ENCODE data around the gene FIP1L1. TPM values are rescaled to one million over a fixed set of nuclear protein-coding genes. Genes with fewer than 3 reads are reported as not detected.
"Not testable (repeated sequence)": the region's sequence is repeated elsewhere in the genome, so short reads cannot be mapped to it uniquely, and the experiment has no call there.

Gene FIP1L1
- total and polyA plus RNA-seq, 2 donors (not counting 3 experiments of a cell fraction or from before 2014, with no cell fraction given): 18.9 to 51.9 TPM

DNA sequence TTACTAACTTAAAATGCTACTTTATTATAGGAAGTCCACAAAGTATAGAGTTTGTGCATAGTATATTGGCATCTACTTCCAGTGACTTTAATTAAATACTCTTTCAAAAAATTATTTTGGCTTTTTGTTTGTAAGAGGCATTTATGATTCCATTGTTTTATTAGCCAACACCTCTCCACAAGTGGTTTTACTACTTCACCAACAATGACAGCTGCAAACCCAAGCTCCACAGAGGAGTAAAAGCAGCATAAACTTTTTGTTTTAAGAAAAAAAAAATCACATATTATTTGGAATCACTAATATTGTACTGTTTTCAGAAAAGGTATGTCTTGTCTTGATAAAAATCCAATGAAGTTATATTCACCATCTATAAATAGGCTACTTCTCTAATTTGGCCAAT, 88.5 kb downstream of the FIP1L1 start:
- POLR2A ChIA-PET: no interaction called here
- Histone ChIP-seq H3K4me3 (replicated peaks in 1 of 3; ENCODE audit: insufficient read depth in 1 of 3, low read depth in 1 of 3, low read length in 3 of 3) (no peak overlapping the region), H3K27me3 (ENCODE audit: control insufficient read depth in 2 of 2, insufficient read depth in 2 of 2, low read length in 2 of 2) (no peaks in the 10 kb centered on the region), H3K27ac (ENCODE audit: insufficient read depth, low read depth, low read length) (no peak overlapping the region), H4K20me1 (replicated peaks; ENCODE audit: control insufficient read depth, extremely low read depth, insufficient read depth, low read length) (no peaks in the 10 kb centered on the region), H3K4me1 (ENCODE audit: control insufficient read depth, extremely low read depth, insufficient read depth, low read length) (no peaks in the 10 kb centered on the region), H3K79me2 (ENCODE audit: control insufficient read depth, insufficient read depth, low read length) (no peaks in the 10 kb centered on the region), H3K4me2 (ENCODE audit: insufficient read depth, low read length) (no peak overlapping the region), H2AFZ (ENCODE audit: low read depth, low read length) (no peak overlapping the region), H3K9ac (replicated peaks; ENCODE audit: extremely low read depth, insufficient read depth, low read length) (no peak overlapping the region), H3K9me3 (replicated peaks; ENCODE audit: control insufficient read depth, insufficient read depth, low read length) (no peaks in the 10 kb centered on the region), H3K9me1 (replicated peaks; ENCODE audit: control insufficient read depth, extremely low read depth, insufficient read depth, low read length) (no peaks in the 10 kb centered on the region), H3K36me3 (ENCODE audit: control insufficient read depth in 2 of 2, extremely low read depth in 1 of 2, insufficient read depth in 2 of 2, low read length in 2 of 2) (peaks cover 0 to 6% of the 10 kb centered on the region in 2 experiments)
- DNase-seq (ENCODE audit: low read depth, low spot score) (no peak), FAIRE-seq (no peak)
- intact Hi-C loops (cut with micrococcal nuclease) (no loop called here), dilution Hi-C loops (cut with MboI; ENCODE audit: extremely low pct_ligation_motif_present, low sequenced_read_pairs) (no loop called here)
- BruUV-seq (replicated peaks): no TSS peak
- TF ChIP-seq FOS (IDR thresholded peaks at IDR 0.05; ENCODE audit: borderline replicate concordance, insufficient read depth, low read length): no peak
- TF ChIP-seq JUN (IDR thresholded peaks at IDR 0.05; ENCODE audit: borderline replicate concordance, insufficient read depth, insufficient read length, low read depth): no peak
- TF ChIP-seq, protein P1, sequence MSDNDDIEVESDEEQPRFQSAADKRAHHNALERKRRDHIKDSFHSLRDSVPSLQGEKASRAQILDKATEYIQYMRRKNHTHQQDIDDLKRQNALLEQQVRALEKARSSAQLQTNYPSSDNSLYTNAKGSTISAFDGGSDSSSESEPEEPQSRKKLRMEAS (IDR thresholded peaks at IDR 0.05; ENCODE audit: insufficient read depth, insufficient read length): no peak
- TF ChIP-seq, protein P2, sequence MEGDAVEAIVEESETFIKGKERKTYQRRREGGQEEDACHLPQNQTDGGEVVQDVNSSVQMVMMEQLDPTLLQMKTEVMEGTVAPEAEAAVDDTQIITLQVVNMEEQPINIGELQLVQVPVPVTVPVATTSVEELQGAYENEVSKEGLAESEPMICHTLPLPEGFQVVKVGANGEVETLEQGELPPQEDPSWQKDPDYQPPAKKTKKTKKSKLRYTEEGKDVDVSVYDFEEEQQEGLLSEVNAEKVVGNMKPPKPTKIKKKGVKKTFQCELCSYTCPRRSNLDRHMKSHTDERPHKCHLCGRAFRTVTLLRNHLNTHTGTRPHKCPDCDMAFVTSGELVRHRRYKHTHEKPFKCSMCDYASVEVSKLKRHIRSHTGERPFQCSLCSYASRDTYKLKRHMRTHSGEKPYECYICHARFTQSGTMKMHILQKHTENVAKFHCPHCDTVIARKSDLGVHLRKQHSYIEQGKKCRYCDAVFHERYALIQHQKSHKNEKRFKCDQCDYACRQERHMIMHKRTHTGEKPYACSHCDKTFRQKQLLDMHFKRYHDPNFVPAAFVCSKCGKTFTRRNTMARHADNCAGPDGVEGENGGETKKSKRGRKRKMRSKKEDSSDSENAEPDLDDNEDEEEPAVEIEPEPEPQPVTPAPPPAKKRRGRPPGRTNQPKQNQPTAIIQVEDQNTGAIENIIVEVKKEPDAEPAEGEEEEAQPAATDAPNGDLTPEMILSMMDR (IDR thresholded peaks at IDR 0.05; ENCODE audit: extremely low read depth in 1 of 2, insufficient read depth in 1 of 2, low read depth in 1 of 2, low read length in 2 of 2): no peak
- TF ChIP-seq POLR2AphosphoS5 (IDR thresholded peaks at IDR 0.05; ENCODE audit: insufficient read depth, low read depth, low read length): no peak
- CTCF ChIA-PET: interaction anchor here (1.4 to 2.3 kb wide), 2 partner anchors 12 to 15 kb away, joined by 3 to 8 read pairs; no protein-coding TSS in a partner anchor

DNA sequence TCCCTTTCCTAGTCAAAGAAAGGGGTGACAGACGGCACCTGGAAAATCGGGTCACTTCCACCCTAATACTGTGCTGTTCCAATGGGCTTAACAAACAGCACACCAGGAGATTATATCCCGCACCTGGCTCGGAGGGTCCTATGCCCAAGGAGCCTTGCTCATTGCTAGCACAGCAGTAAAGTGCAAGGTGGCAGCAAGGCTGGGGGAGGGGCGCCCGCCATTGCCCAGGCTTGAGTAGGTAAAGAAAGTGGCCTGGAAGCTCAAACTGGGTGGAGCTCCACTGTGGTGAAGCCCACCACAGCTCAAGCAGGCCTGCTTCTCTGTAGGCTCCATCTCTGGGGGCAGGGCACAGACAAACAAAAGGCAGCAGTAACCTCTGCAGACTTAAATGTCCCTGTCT, 89.1 kb downstream of the FIP1L1 start:
- H2AFZ ChIP-seq (ENCODE audit: low read depth, low read length); BruUV-seq (replicated peaks); H3K36me3 ChIP-seq (ENCODE audit: control insufficient read depth in 2 of 2, extremely low read depth in 1 of 2, insufficient read depth in 2 of 2, low read length in 2 of 2); H3K27ac ChIP-seq (ENCODE audit: insufficient read depth, low read depth, low read length); H3K4me2 ChIP-seq (ENCODE audit: insufficient read depth, low read length); POLR2A ChIA-PET; H3K9me1 ChIP-seq (replicated peaks; ENCODE audit: control insufficient read depth, extremely low read depth, insufficient read depth, low read length); intact Hi-C loops (cut with micrococcal nuclease); H3K4me3 ChIP-seq (replicated peaks in 1 of 3; ENCODE audit: insufficient read depth in 1 of 3, low read depth in 1 of 3, low read length in 3 of 3); dilution Hi-C loops (cut with MboI; ENCODE audit: extremely low pct_ligation_motif_present, low sequenced_read_pairs); H3K9me3 ChIP-seq (replicated peaks; ENCODE audit: control insufficient read depth, insufficient read depth, low read length); H3K4me1 ChIP-seq (ENCODE audit: control insufficient read depth, extremely low read depth, insufficient read depth, low read length); DNase-seq (ENCODE audit: low read depth, low spot score); FAIRE-seq; H3K27me3 ChIP-seq (ENCODE audit: control insufficient read depth in 2 of 2, insufficient read depth in 2 of 2, low read length in 2 of 2); H3K9ac ChIP-seq (replicated peaks; ENCODE audit: extremely low read depth, insufficient read depth, low read length); H3K79me2 ChIP-seq (ENCODE audit: control insufficient read depth, insufficient read depth, low read length); H4K20me1 ChIP-seq (replicated peaks; ENCODE audit: control insufficient read depth, extremely low read depth, insufficient read depth, low read length): not testable (repeated sequence)
- CTCF ChIA-PET: interaction anchor here (2.3 kb wide), 1 partner anchor 16 kb away, joined by 8 read pairs; no protein-coding TSS in a partner anchor

Measured in endothelial cell of umbilical vein (primary cell).